Central memory CD8-positive, alpha-beta T cell (primary cell): ENCODE measurements around the gene TICAM1.
A peak's percentile ranks its signal among the peaks of the same experiment; 100 is the strongest.

ENCODE experiments used
- ATAC-seq: fragments of 150-1000 bp; cut with Tn5 transposase; replicated peaks from 2 replicates; pipeline ENCODE4 v1.10.0; 2022; ENCODE audit warnings: mild to moderate bottlenecking, moderate FRiP score, moderate number of reproducible peaks; ENCODE audit not compliant: poor library complexity, severe bottlenecking; ENCODE audit errors: extremely low read depth
- DNase-seq, 2 donors: peaks; one replicate each; pipeline ENCODE4 v3.0.0; 2021; ENCODE audit warnings: low spot score in 2 of 2
- H3K27ac Mint-ChIP-seq: one replicate; pipeline ENCODE4 v1.8.0; 2022; ENCODE audit warnings: low read depth, mild to moderate bottlenecking, moderate library complexity, mixed read lengths
- H3K27me3 Mint-ChIP-seq: one replicate; pipeline ENCODE4 v1.8.0; 2022; ENCODE audit warnings: mixed read lengths
- H3K36me3 Mint-ChIP-seq: one replicate; pipeline ENCODE4 v1.8.0; 2022; ENCODE audit warnings: mild to moderate bottlenecking, moderate library complexity, mixed read lengths; ENCODE audit not compliant: insufficient read depth
- H3K4me1 Mint-ChIP-seq: one replicate; pipeline ENCODE4 v1.8.0; 2022; ENCODE audit warnings: mixed read lengths
- H3K4me3 Mint-ChIP-seq: one replicate; pipeline ENCODE4 v1.8.0; 2022; ENCODE audit warnings: mild to moderate bottlenecking, moderate library complexity, mixed read lengths
- H3K9me3 Mint-ChIP-seq: one replicate; pipeline ENCODE4 v1.8.0; 2022; ENCODE audit warnings: mixed read lengths

Gene TICAM1

DNA sequence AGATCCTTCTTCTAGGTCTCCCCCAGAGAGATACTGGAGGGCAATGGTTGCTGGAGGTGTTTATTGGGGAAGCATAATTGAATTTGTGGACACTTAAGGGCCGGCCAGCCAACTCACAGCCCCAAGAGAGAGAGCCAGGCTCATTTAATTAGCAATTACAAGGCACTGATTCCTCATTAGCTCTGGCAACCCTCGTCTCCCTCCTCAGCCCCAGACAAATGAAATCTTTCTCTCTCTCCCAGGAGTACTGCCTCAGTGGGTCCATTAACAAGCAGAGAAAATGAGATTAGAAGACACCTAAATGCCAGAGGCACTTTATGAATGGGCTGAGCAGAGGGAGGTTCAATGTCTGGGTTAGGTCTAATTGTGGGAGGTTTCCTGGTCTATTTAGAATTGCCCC is 58.9 kb downstream of the TICAM1 start:
- H3K27ac Mint-ChIP-seq, result no peak overlapping the region
- H3K27me3 Mint-ChIP-seq, result peaks cover 46% of the 10 kb centered on the region

DNA sequence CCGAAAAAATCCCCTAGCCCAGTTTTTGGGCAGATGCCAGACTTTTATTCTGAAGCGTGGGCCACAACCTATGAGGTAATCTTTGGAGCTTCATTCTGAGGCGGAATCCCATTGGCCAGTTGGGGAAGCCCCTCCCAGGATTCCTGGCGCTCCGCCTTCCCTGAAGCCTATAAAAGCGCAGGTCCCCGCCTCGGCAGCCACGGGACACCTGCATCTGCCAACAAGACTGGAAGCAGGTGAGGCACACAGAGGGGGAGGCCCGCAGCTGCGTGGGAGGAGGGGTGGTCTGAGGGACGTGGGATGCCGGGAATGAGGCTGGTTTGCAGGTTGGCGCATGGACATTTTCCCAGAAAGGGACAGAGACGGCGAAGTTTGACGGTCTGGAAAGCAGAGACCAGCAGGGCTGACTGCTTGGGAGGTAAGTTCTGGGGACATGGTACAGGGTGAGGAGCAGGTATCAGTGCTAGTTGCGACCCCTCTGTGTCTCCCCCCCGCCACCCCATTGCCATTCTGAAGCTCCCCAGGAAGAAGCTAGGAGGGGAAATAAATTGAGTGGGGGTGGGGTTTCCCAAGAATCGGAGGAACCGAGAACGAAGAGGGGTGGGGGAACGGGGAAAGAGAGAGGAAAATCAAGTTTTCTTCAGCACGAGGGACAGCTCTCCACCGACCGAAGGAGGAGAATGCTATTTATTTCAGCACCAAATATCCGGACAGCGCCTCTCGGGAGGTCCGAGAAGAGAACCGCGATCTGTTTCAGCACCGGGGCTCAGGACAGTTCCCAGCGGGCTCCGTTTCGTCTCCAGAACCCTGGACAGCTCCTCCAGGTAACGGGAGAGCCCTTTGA is 62.4 kb downstream of the TICAM1 start:
- Mint-ChIP-seq H3K9me3 (no peaks in the 10 kb centered on the region), H3K4me1 (no peaks in the 10 kb centered on the region), H3K27ac (peak overlapping the region; percentile 73), H3K36me3 (peaks cover 6% of the 10 kb centered on the region), H3K27me3 (peaks cover 47% of the 10 kb centered on the region), H3K4me3 (no peak overlapping the region)
- peak; percentile 77 to 78 for DNase-seq
- ATAC-seq, result peak; percentile 68

More for the DNA sequence above, 58.9 kb downstream of the TICAM1 start:
- DNase-seq (no peak), ATAC-seq (no peak)
- no peaks in the 10 kb centered on the region for H3K4me1 Mint-ChIP-seq
- H3K36me3 Mint-ChIP-seq, result peaks cover 6% of the 10 kb centered on the region
- H3K4me3 Mint-ChIP-seq, result no peak overlapping the region
- H3K9me3 Mint-ChIP-seq, result no peaks in the 10 kb centered on the region
